GM12891 (cell line): Measurements from ENCODE around the gene PABPN1.

ENCODE experiments used
- POLR2AphosphoS5 ChIP-seq: IDR thresholded peaks from 2 replicates; pipeline ENCODE4 v1.6.1; 2011; ENCODE audit warnings: low read depth, low read length, control low read depth
- SPI1 ChIP-seq: IDR thresholded peaks from 2 replicates; pipeline ENCODE4 v1.6.1; 2011; ENCODE audit warnings: low read depth, low read length, control low read depth

GRCh38 chr14:23327947-23328744, 6.9 kb downstream of the PABPN1 start:
- TF ChIP-seq POLR2AphosphoS5 (no peak), SPI1 (no peak)
